AG10803 (cell line): ENCODE data around the gene EIF4G1.

ENCODE experiments used
- DNase-seq: peaks from one replicate; pipeline ENCODE4 v3.0.0; 2010; ENCODE audit warnings: low read depth
- H3K4me3 ChIP-seq: 2 replicates; pipeline ENCODE4 v1.5.1; 2011; ENCODE audit warnings: mild to moderate bottlenecking, low read length, control low read depth
- TF ChIP-seq, protein P1 (sequence below): conservative IDR thresholded peaks from 2 replicates; pipeline ENCODE4 v1.5.1; 2011; ENCODE audit warnings: mild to moderate bottlenecking, low read length, control low read depth, inconsistent platforms

The EIF4G1 gene

DNA sequence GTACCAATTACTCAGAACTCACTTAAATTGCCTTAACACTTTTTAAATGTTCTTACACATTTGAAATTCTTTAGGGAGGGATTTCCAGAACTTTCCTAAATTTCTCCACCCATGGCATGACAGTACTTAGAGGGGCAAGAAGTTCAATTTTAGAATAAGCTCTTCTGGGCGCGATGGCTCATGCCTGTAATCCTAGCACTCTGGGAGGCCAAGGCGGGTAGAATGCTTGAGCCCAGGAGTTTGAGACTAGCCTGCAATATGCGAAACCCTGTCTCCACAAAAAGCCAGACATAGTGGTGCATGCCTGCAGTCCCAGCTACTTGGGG lies 33.6 kb downstream of the EIF4G1 start:
- no peak overlapping the region for H3K4me3 ChIP-seq
- TF ChIP-seq, protein P1, sequence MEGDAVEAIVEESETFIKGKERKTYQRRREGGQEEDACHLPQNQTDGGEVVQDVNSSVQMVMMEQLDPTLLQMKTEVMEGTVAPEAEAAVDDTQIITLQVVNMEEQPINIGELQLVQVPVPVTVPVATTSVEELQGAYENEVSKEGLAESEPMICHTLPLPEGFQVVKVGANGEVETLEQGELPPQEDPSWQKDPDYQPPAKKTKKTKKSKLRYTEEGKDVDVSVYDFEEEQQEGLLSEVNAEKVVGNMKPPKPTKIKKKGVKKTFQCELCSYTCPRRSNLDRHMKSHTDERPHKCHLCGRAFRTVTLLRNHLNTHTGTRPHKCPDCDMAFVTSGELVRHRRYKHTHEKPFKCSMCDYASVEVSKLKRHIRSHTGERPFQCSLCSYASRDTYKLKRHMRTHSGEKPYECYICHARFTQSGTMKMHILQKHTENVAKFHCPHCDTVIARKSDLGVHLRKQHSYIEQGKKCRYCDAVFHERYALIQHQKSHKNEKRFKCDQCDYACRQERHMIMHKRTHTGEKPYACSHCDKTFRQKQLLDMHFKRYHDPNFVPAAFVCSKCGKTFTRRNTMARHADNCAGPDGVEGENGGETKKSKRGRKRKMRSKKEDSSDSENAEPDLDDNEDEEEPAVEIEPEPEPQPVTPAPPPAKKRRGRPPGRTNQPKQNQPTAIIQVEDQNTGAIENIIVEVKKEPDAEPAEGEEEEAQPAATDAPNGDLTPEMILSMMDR: no peak
- DNase-seq: no peak

DNA sequence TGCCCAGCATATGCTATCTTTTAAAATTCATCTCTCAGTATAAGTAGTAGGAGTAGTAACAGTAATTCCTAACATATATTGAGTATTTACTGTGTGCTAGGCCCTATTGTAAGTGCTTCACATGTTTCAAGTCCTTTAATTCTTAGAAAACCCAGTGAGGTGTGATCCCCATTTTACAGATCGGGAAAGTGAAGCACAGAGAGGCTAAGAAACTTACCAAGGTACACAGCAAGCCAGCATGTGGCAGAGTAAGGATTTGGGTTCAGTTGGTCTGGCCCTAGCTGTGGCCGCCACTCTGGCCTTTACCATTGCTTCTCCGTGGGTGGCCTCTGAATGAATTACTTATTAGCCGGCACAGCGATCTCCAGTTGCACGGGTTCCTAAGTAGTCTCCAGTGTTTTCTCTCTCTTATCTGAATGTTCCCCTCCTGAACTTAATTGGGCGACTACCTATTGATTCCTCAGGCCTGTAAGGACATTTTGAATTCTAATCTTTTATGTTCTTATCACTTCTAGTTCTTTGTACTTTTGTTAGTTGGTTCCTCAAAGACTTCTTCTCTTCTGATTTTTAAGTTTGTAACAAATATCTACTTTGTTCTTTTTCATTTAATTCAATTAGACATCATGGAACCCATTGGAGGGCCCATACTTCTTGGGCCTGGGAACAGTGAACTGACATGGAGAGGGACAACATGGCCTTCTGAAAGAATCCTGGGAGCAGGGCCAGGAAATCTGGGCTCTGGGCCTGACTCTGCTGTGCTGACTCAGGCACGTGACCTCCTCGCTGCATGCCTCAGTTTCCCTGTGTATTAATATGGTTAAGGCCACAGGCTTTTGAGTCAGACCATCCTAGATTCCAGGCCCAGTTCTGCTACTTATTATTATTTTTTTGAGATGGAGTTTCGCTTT lies 35.4 kb downstream of the EIF4G1 start:
- no peak overlapping the region for H3K4me3 ChIP-seq
- no peak for DNase-seq

DNA sequence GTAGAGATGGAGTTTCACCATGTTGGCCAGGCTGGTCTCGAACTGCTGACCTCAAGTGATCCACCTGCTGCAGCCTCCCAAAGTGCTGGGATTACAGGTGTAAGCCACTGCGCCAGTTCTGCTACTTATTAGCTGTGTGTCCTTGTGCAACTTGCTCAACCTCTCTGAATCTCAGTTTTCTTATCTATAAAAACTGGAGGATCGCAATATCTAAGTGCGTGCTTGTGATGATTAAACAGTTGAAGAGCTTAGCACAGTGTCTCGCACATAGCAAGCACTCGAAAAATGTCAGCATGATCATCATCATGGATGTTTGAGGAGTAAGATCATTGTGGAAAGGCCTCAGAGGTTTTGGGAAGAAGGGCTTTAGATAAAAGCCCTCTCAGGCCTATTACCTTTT lies 36.2 kb downstream of the EIF4G1 start:
- no peak for DNase-seq
- H3K4me3 ChIP-seq: no peak overlapping the region
- TF ChIP-seq, protein P1: no peak

More for the DNA sequence above, 35.4 kb downstream of the EIF4G1 start:
- TF ChIP-seq, protein P1: no peak

DNA sequence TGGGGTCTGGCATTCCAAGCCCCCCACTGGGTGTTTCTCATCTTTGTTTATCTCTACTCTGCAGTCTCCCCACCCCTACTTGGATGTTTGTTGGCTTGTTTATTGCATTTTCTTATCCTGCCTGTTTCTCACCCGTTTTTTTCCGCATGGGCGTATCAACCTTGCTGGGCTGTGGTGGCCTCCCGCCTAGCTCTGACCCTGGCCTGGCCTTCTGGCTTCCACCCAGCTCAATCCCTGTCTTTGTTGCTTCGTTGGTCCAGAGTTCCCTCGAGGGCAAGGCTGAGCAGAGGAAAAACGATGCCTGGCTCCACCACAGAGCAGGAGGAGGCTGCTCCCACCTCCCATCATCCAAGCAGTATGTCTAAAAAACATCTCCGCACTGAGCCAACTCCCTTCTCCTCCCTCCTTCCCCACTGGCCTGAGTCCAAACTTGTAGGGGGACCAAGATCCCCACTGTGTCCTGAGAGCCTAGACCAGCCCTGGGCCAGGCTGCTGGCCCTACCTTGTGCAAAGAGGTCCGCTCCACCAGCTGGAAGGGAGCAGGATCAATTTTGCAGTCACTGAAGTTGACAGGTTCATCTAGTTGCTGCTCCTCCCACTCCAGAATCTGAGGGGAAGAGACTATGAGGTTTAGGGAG lies 37.2 kb downstream of the EIF4G1 start:
- H3K4me3 ChIP-seq: no peak overlapping the region
- TF ChIP-seq, protein P1: no peak
- no peak for DNase-seq

DNA sequence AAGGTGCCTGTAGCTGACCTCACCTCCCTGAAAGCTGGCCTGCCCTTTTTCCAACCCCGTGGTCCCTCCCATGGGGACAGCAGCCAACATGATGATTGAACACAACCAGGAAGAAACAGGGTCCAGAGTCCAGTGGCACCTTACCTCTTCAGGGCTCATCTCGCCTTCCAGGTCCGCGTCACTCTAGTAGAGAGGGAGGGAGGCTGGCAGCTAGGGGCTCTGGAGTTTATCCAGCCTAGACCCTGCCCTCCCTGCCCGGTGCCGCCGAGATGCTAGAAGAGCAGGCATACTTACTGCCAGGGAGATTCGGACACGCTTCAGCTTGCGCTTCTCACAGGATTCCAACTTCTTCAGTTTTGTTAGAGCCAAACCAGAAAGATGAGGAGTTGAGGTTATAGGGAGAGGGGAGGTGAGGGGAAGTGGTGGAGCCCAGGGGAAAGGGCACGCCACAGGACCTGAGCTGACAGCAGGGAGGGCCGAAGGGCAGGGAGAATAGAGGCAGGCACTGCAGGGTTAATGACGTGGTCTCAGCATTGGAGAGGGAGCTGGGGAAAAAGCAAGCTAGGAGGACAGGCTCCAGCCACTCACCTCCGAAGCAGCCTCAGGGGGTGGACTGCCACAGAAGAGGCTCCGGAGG lies 37.9 kb downstream of the EIF4G1 start:
- no peak overlapping the region for H3K4me3 ChIP-seq
- TF ChIP-seq, protein P1: no peak
- DNase-seq: no peak

DNA sequence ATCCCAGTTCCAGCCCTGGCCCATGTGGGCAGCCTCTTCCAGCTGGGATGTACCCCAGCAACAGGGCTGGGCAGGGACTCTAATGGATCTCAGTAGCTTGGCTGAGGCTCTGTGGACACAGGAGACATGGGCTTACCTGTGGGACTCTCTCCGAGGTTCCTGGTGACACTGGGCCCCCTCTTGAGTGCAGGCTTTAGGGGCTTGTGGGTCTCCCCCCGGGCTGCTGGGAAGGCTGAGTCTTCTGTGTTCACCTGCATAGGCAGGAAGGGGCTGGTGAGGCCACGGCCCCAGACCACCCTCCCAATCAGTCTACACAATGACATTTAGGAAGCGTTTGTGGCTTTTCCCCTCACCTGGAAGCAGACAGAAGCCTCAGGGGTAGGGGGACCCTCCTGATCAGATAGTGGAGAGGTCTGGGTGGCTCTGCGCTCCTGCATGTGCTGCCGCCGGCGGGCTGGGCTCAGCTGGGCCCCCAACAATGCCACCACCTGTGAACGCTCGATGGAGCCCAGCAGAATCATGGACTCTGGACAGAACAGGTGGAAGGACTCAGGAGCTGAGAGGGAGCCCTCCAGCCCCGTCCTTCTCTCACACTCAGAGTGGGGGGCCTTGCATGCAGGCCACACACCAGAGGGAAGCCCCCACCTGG lies 38.6 kb downstream of the EIF4G1 start:
- no peak overlapping the region for H3K4me3 ChIP-seq
- DNase-seq: no peak
- TF ChIP-seq, protein P1: no peak
